Measurements from ENCODE around the gene SH2D3A. TPM values are rescaled to one million over a fixed set of nuclear protein-coding genes. Genes with fewer than 3 reads are reported as not detected.
A peak's percentile ranks its signal among the peaks of the same experiment; 100 is the strongest.

SH2D3A gene
- total and polyA plus RNA-seq, 2 experiments from 2014 or later: 20.7 to 38.4 TPM

- peaks cover 13% of the 10 kb centered on the region; the same call in 1 of the 2 replicates for H3K4me1 ChIP-seq (ENCODE audit: insufficient read depth)
- H3F3A ChIP-seq (replicated peaks; ENCODE audit: low read depth): peaks cover 15% of the 10 kb centered on the region
- TF ChIP-seq POLR2AphosphoS5 (IDR thresholded peaks at IDR 0.05; ENCODE audit: low read depth) (no peak), NANOG (IDR thresholded peaks at IDR 0.05; ENCODE audit: borderline replicate concordance) (no peak), ZNF331 (CRISPR knock-in tag; IDR thresholded peaks at IDR 0.05; ENCODE audit: low read depth) (no peak), CTCF (conservative IDR thresholded peaks at IDR 0.05; ENCODE audit: low read depth in 2 of 2) (no peak), JUNB (IDR thresholded peaks at IDR 0.05; ENCODE audit: unreplicated experiment) (no peak), CREB1 (CRISPR knock-in tag; IDR thresholded peaks at IDR 0.05; ENCODE audit: low read depth) (no peak), EZH2 (IDR thresholded peaks at IDR 0.05; ENCODE audit: low read depth, unreplicated experiment) (no peak), EZH2phosphoT487 (IDR thresholded peaks at IDR 0.05; ENCODE audit: unreplicated experiment) (no peak), ETS1 (IDR thresholded peaks at IDR 0.05) (no peak), ZNF114 (CRISPR knock-in tag; IDR thresholded peaks at IDR 0.05) (no peak), STAT1 (IDR thresholded peaks at IDR 0.05; ENCODE audit: unreplicated experiment) (no peak), ZNF462 (CRISPR knock-in tag; IDR thresholded peaks at IDR 0.05) (no peak)
- TF ChIP-seq, protein P1, sequence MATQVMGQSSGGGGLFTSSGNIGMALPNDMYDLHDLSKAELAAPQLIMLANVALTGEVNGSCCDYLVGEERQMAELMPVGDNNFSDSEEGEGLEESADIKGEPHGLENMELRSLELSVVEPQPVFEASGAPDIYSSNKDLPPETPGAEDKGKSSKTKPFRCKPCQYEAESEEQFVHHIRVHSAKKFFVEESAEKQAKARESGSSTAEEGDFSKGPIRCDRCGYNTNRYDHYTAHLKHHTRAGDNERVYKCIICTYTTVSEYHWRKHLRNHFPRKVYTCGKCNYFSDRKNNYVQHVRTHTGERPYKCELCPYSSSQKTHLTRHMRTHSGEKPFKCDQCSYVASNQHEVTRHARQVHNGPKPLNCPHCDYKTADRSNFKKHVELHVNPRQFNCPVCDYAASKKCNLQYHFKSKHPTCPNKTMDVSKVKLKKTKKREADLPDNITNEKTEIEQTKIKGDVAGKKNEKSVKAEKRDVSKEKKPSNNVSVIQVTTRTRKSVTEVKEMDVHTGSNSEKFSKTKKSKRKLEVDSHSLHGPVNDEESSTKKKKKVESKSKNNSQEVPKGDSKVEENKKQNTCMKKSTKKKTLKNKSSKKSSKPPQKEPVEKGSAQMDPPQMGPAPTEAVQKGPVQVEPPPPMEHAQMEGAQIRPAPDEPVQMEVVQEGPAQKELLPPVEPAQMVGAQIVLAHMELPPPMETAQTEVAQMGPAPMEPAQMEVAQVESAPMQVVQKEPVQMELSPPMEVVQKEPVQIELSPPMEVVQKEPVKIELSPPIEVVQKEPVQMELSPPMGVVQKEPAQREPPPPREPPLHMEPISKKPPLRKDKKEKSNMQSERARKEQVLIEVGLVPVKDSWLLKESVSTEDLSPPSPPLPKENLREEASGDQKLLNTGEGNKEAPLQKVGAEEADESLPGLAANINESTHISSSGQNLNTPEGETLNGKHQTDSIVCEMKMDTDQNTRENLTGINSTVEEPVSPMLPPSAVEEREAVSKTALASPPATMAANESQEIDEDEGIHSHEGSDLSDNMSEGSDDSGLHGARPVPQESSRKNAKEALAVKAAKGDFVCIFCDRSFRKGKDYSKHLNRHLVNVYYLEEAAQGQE (IDR thresholded peaks at IDR 0.05; ENCODE audit: unreplicated experiment): no peak
- no peak for ATAC-seq
- H3K27me3 ChIP-seq (ENCODE audit: insufficient read depth): no peaks in the 10 kb centered on the region
- H3K9me2 ChIP-seq (ENCODE audit: insufficient read depth): no peaks in the 10 kb centered on the region
- H3K4me3 Mint-ChIP-seq: peak overlapping the region; percentile 33; the same call in 1 of the 3 replicates
- H3K4me3 ChIP-seq: no peak overlapping the region
- peaks cover 67% of the 10 kb centered on the region for H3K36me3 Mint-ChIP-seq (ENCODE audit: low read depth)
- H3K27ac ChIP-seq (ENCODE audit: low read depth): no peak overlapping the region
- H2AFZ ChIP-seq: no peak overlapping the region
- no peak overlapping the region for H3K27ac Mint-ChIP-seq
- H3K79me2 ChIP-seq (replicated peaks; ENCODE audit: insufficient read depth): no peaks in the 10 kb centered on the region
- no peaks in the 10 kb centered on the region for H3K9me3 Mint-ChIP-seq
- H3K27me3 Mint-ChIP-seq (ENCODE audit: insufficient read depth, low read depth, poor library complexity): peaks cover 27% of the 10 kb centered on the region
- peaks cover 40% of the 10 kb centered on the region for H3K36me3 ChIP-seq (ENCODE audit: insufficient read depth)
- H3K4me1 Mint-ChIP-seq: peaks cover 3% of the 10 kb centered on the region; the same call in 1 of the 3 replicates
- peaks cover 13% of the 10 kb centered on the region for H4K20me1 ChIP-seq (replicated peaks; ENCODE audit: insufficient read depth)
- H3K4me2 ChIP-seq: no peak overlapping the region
- no peak for DNase-seq (ENCODE audit: low spot score)
These were observed 16.0 kb downstream of the SH2D3A start for GRCh38 chr19:6751189-6751588.

All from GM23338 (cell line).